ENCODE results near the gene DCLRE1B. TPM values are rescaled to one million over a fixed set of nuclear protein-coding genes. Genes with fewer than 3 reads are reported as not detected.

The DCLRE1B gene
- total RNA-seq, result 6.1 and 10.6 TPM in 2 replicates

GRCh38 chr1:113904674-113905434 lies at the start of gene DCLRE1B, which contains the start of gene AP4B1:
Gene DCLRE1B, plus strand, starts transcription at chr1:113905326. Its CDS starts 261 bp downstream, at chr1:113905587.
Gene AP4B1, minus strand, starts transcription at chr1:113904799. Its CDS starts 82 bp downstream, at chr1:113904717.

DNA sequence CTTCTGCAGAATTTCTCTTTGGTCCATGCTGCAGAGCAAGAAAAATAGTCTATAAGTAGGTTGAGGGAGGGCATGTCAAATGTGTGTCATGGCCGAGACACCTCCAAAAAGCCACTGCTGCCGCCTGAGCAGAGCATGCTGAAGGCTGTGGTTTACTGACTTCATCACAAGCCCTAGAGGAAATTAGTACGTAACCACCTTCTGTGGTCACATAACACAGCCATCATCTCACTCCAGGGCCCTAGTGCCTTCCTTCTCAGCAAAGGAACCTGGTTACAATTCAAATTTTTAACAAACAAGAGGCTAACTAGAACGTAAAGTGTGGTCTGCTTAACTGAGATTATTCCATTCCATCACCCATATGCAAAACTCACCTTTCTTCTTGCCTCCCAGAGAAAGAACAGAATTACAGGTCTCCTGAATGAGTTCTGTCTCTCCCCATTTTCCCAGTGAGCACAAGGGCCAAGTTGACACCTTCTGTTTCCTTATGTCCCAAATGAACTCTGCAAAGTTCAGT lies 33.5 kb upstream of the DCLRE1B start, which contains the start of gene PTPN22:
Gene PTPN22, minus strand, starts transcription at position 116 of the 517 bp plus-strand sequence.

GRCh38 chr1:113887402-113888175 lies 17.5 kb upstream of the DCLRE1B start, which contains the start of gene BCL2L15:
Gene BCL2L15, minus strand, starts transcription at chr1:113887581. Its CDS starts 206 bp downstream, at chr1:113887375.

DNA sequence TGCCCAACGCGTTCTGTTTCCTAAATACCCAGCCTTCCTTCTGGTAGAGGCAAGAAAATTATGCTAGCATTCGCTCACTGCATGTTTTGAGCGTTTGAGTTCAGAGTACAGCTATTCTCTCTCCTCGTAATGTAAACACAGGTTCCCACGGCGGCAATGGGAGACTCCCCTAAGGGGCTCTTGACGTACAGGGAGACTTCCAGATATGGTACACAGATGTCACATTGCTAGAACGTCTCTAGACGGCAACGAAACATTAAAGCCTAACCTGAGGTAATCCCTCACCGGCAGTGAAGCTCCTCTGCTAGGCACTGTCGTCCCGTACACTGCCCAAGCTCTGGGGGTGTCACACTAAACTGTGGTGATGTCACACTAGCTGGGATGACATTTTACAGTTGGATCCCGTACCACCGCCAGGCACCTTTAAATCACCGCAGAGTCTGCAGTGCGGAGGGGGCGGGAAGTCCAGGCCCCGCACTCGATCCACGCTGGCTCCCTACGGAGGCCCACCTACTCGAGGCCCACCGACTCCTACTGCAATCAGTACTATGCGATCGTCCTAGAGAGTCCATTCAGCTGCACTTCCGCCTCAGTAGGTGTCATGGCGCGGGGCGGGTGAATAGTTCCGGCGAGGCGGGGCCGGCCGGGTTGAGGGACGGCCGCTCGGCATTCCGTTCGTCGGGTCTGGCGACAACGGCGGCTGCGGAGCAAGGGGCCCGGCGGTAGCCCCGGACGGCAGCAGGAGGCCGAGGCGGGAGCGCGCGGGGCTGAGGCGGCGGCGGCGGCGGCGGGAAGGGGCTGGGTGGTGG lies 24.0 kb downstream of the DCLRE1B start, which contains the start of gene HIPK1:
Gene HIPK1, plus strand, starts transcription at position 384 of the 809 bp plus-strand sequence.

Other genes with a start within 250 kb of the DCLRE1B start
- 7.9 and 10.6 TPM in 2 replicates for gene PHTF1, start 145.8 kb upstream of the DCLRE1B start, total RNA-seq
- 9.0 and 9.5 TPM in 2 replicates for gene RSBN1, start 92.8 kb upstream of the DCLRE1B start, total RNA-seq
- gene PTPN22, start 33.6 kb upstream of the DCLRE1B start, total RNA-seq, result 0.23 and 0.39 TPM in 2 replicates
- not detected in 2 replicates for gene BCL2L15, start 17.7 kb upstream of the DCLRE1B start, total RNA-seq
- gene AP4B1, start 527 bp upstream of the DCLRE1B start, total RNA-seq, result 13.5 and 17.2 TPM in 2 replicates
- gene HIPK1, start 24.0 kb downstream of the DCLRE1B start, total RNA-seq, result 14.2 and 15.1 TPM in 2 replicates
- 0.31 and 1.4 TPM in 2 replicates for gene OLFML3, start 74.1 kb downstream of the DCLRE1B start, total RNA-seq
- not detected in 2 replicates for gene SYT6, start 248.5 kb downstream of the DCLRE1B start, total RNA-seq

Measured in hair follicular keratinocyte (primary cell).